Testis (tissue), 5 donors: ENCODE data around the gene MOGAT3. TPM values are rescaled to one million over a fixed set of nuclear protein-coding genes. Genes with fewer than 3 reads are reported as not detected.

Source experiments
- DNase-seq: peaks from one replicate; pipeline ENCODE4 v3.0.0-alpha.2; 2019
- H3K27ac ChIP-seq, 2 donors: fragments of 200-600 bp; sonication (generic); one replicate each; pipeline ENCODE4 v1.5.1; 2019
- H3K27me3 ChIP-seq: fragments of 200-600 bp; sonication (generic); one replicate; pipeline ENCODE4 v1.5.1; 2019
- H3K36me3 ChIP-seq: fragments of 200-600 bp; sonication (generic); one replicate; pipeline ENCODE4 v1.5.1; 2017; ENCODE audit warnings: low read depth; ENCODE audit errors: missing control alignments
- H3K4me1 ChIP-seq: fragments of 200-600 bp; sonication (generic); one replicate; pipeline ENCODE4 v1.5.1; 2019
- H3K4me3 ChIP-seq, 2 donors: fragments of 200-600 bp; sonication (generic); one replicate each; pipeline ENCODE4 v1.5.1; 2017 to 2019
- H3K9me3 ChIP-seq: fragments of 200-600 bp; sonication (generic); one replicate; pipeline ENCODE4 v1.5.1; 2017
- POLR2A ChIP-seq: fragments of 450-650 bp; IDR thresholded peaks from one replicate; pipeline ENCODE4 v1.6.1; 2017; ENCODE audit warnings: antibody characterized with exemption, mild to moderate bottlenecking, moderate library complexity
- WGBS, 2 donors: methylation state at CpG; one replicate each; pipeline ENCODE4 v1.1.5; 2018; 5-methylcytosine and 5-hydroxymethylcytosine counted together
- intact Hi-C: fragments of 100-400 bp; cut with DNase I; formaldehyde crosslinking; loops from one replicate; pipeline ENCODE4 v1.15.1; 2023; ENCODE audit warnings: low total_unique reads
- long read RNA-seq, 2 donors: transcript quantifications; one replicate each; lab custom pipeline, GENCODE V29; 2026
- polyA plus RNA-seq: library from polyadenylated mRNA; stranded (reverse); fragments of 350-450 nt; fragmentation: Illumina TruSeq; extraction: RNeasy Lipid Tissue Mini Kit (QIAGEN cat#74804); gene quantifications from one replicate; pipeline ENCODE4 v1.2.3, GENCODE V29; 2014; ENCODE audit warnings: low read depth, low replicate concordance; ENCODE audit not compliant: insufficient read depth
- total RNA-seq, 2 donors: library from RNA; depleted of rRNA; stranded (reverse); fragments of >200 nt; gene quantifications; one replicate each; pipeline ENCODE4 v1.2.3, GENCODE V29; 2016
- TF ChIP-seq, protein P1 (sequence below), 3 experiments: fragments of 450-650 bp in 2 of 3; fragments of 200-600 bp in 1 of 3; sonication (generic) in 1 of 3; IDR thresholded peaks; one replicate each; pipeline ENCODE4 v1.5.1; 2016 to 2019; ENCODE audit warnings: antibody characterized with exemption in 3 of 3, mild to moderate bottlenecking in 2 of 3, moderate library complexity in 1 of 3

Gene MOGAT3
- total RNA-seq (not detected), polyA plus RNA-seq (not detected)
- long read RNA-seq, donor 1: 0 reads
- long read RNA-seq, donor 2: 0 reads

- no peak for DNase-seq
- Histone ChIP-seq H3K27me3 (no peaks in the 10 kb centered on the region), H3K36me3 (no peaks in the 10 kb centered on the region), H3K9me3 (no peaks in the 10 kb centered on the region), H3K4me3 (peak within 1 kb of the TSS in 1 of 2 donors; percentile 38), H3K4me1 (peaks cover 6% of the 10 kb centered on the region), H3K27ac (no peak within 1 kb of the TSS)
- WGBS, 2 donors: 31 to 33% methylated on average over 21 of the region's 21 CpGs
- TF ChIP-seq, protein P1, sequence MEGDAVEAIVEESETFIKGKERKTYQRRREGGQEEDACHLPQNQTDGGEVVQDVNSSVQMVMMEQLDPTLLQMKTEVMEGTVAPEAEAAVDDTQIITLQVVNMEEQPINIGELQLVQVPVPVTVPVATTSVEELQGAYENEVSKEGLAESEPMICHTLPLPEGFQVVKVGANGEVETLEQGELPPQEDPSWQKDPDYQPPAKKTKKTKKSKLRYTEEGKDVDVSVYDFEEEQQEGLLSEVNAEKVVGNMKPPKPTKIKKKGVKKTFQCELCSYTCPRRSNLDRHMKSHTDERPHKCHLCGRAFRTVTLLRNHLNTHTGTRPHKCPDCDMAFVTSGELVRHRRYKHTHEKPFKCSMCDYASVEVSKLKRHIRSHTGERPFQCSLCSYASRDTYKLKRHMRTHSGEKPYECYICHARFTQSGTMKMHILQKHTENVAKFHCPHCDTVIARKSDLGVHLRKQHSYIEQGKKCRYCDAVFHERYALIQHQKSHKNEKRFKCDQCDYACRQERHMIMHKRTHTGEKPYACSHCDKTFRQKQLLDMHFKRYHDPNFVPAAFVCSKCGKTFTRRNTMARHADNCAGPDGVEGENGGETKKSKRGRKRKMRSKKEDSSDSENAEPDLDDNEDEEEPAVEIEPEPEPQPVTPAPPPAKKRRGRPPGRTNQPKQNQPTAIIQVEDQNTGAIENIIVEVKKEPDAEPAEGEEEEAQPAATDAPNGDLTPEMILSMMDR (IDR thresholded peaks at IDR 0.05): no peak
- no peak for TF ChIP-seq POLR2A
- intact Hi-C loops: no loop called here
These were observed at the start of gene MOGAT3 for GRCh38 chr7:101200862-101201599. Gene MOGAT3 (minus strand): TSS chr7:101201036. CDS start chr7:101200854, 182 bp downstream.

- Histone ChIP-seq H3K27ac (no peak overlapping the region), H3K4me1 (peaks cover 7% of the 10 kb centered on the region), H3K9me3 (no peaks in the 10 kb centered on the region), H3K36me3 (no peaks in the 10 kb centered on the region), H3K4me3 (no peak overlapping the region), H3K27me3 (no peaks in the 10 kb centered on the region)
- no peak for DNase-seq
- intact Hi-C loops: no loop called here
- WGBS, 2 donors: 87 to 90% methylated on average over 3 of the region's 3 CpGs
- no peak for TF ChIP-seq POLR2A
- TF ChIP-seq, protein P1 (IDR thresholded peaks at IDR 0.05): no peak
These were observed 49.5 kb upstream of the MOGAT3 start for GRCh38 chr7:101250324-101250723.

DNA sequence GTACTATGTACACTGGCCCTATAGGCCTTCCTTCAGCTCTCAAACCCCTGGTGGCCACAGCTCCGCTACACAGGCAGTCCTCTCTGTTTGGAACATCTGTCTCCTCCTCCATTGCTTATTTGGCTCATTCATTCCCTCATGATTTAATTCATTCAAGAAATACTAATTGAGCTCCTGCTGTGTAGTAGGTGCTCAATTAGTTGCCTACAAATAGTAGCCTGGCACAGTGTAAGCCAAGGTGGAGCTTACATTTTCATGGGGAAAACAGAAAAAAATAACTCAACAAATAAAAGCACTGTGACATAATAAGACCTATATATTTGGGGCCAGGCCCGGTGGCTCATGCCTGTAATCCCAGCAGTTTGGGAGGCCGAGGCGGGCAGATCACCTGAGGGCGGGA is 47.4 kb upstream of the MOGAT3 start:
- intact Hi-C loops: no loop called here
- TF ChIP-seq, protein P1 (IDR thresholded peaks at IDR 0.05): no peak
- TF ChIP-seq POLR2A: no peak
- no peak overlapping the region for H3K27ac ChIP-seq
- no peak for DNase-seq
- peaks cover 15% of the 10 kb centered on the region for H3K4me1 ChIP-seq
- no peaks in the 10 kb centered on the region for H3K36me3 ChIP-seq
- no peak overlapping the region for H3K4me3 ChIP-seq
- no peaks in the 10 kb centered on the region for H3K27me3 ChIP-seq
- H3K9me3 ChIP-seq: no peaks in the 10 kb centered on the region
- WGBS, 2 donors: 78 to 96% methylated on average over 5 of the region's 5 CpGs

- H3K9me3 ChIP-seq: no peaks in the 10 kb centered on the region
- 19 to 27% methylated on average over 26 to 32 of the region's 32 CpGs for WGBS, 2 donors
- TF ChIP-seq, protein P1 (IDR thresholded peaks at IDR 0.05): no peak
- no peak for TF ChIP-seq POLR2A
- H3K4me3 ChIP-seq: peak overlapping the region; percentile 67 to 85
- no peaks in the 10 kb centered on the region for H3K36me3 ChIP-seq
- no peaks in the 10 kb centered on the region for H3K27me3 ChIP-seq
- intact Hi-C loops: no loop called here
- H3K27ac ChIP-seq: peak overlapping the region; percentile 96 to 98
- H3K4me1 ChIP-seq: peaks cover 19% of the 10 kb centered on the region
- DNase-seq: peak; percentile 35
These were observed 44.4 kb upstream of the MOGAT3 start for GRCh38 chr7:101245147-101245668.
